Esophagus (tissue), 2 donors: ENCODE data around the gene AJM1. TPM values are rescaled to one million over a fixed set of nuclear protein-coding genes. Genes with fewer than 3 reads are reported as not detected.

Experiments
- H3K27ac ChIP-seq, 2 donors: one replicate each; pipeline ENCODE4 v1.5.1; 2013; ENCODE audit warnings: low read depth in 2 of 2, mild to moderate bottlenecking in 2 of 2, inconsistent platforms in 1 of 2, low read length in 1 of 2, moderate library complexity in 1 of 2
- H3K27me3 ChIP-seq, 2 donors: one replicate each; pipeline ENCODE4 v1.6.1; 2013; ENCODE audit warnings: low read length in 2 of 2, control low read depth in 1 of 2, mild to moderate bottlenecking in 1 of 2; ENCODE audit not compliant: insufficient read depth in 2 of 2, control insufficient read depth in 1 of 2
- H3K36me3 ChIP-seq, 2 donors: one replicate each; pipeline ENCODE4 v1.6.1; 2013; ENCODE audit warnings: low read length in 1 of 2; ENCODE audit not compliant: control insufficient read depth in 2 of 2, insufficient read depth in 2 of 2
- H3K4me1 ChIP-seq, 2 donors: one replicate each; pipeline ENCODE4 v1.6.1; 2013; ENCODE audit warnings: low read length in 1 of 2; ENCODE audit not compliant: control insufficient read depth in 2 of 2, insufficient read depth in 2 of 2
- H3K4me3 ChIP-seq, 2 donors: one replicate each; pipeline ENCODE4 v1.5.1; 2013; ENCODE audit warnings: low read length in 2 of 2, mild to moderate bottlenecking in 2 of 2, low read depth in 1 of 2, moderate library complexity in 1 of 2
- H3K9me3 ChIP-seq, 2 donors: one replicate each; pipeline ENCODE4 v1.6.1; 2013; ENCODE audit warnings: mild to moderate bottlenecking in 2 of 2, low read depth in 1 of 2, low read length in 1 of 2, moderate library complexity in 1 of 2; ENCODE audit not compliant: control insufficient read depth in 2 of 2, insufficient read depth in 1 of 2
- WGBS, 2 donors: extraction: QIAGEN DNeasy Blood & Tissue Kit; methylation state at CpG; one replicate each; pipeline ENCODE4 v1.1.7; 2013; 5-methylcytosine and 5-hydroxymethylcytosine counted together
- polyA plus RNA-seq, 2 donors: library from polyadenylated mRNA; stranded (reverse); fragments of 200-250 nt; gene quantifications; one replicate each; pipeline ENCODE4 v1.2.3, GENCODE V29; 2013
- donor health status: healthy with polysubstance abuse.
- donor health status: Bipolar disorder and iron deficiency.

AJM1 gene
- polyA plus RNA-seq, 2 donors, result 1.9 to 3.7 TPM

DNA sequence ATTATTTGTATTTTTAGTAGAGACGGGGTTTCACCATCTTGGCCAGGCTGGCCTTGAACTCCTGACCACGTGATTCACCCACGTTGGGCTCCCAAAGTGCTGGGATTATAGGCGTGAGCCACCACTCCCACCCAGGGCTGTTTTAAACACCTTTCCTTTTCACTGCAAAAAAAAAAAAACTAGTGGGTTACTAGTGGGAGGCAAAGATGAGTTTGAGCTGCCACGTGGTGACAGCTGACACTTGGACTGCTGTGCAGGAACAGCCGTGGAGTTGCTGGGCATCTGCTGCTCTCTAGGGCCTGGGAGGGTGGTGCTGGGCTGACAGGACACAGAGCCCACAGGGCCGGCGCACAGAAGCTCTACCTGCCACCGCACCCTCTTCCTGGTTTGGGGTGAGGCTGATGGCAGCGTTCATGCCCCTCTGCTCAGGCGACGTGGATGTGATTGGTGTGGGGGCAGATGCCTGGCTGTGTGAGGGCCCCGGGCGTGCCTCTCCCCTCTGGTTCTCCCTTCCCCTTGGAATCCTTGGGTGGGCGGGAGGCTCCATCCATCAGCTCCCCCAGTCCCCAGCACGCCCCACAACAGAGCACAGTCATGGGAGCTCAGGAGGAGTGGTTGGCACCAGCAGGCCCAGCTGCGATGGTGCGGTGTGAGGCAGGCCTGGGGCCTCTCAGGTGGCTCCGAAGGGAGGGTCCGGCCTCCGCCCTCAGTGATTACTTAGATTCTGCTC lies 17.6 kb upstream of the AJM1 start:
- no peaks in the 10 kb centered on the region for H3K4me1 ChIP-seq
- 86 to 90% methylated on average over 20 to 21 of the region's 21 CpGs for WGBS, 2 donors
- no peak overlapping the region for H3K27ac ChIP-seq
- H3K36me3 ChIP-seq, result peaks cover 15 to 41% of the 10 kb centered on the region in 2 donors
- H3K27me3 ChIP-seq, result no peaks in the 10 kb centered on the region
- H3K4me3 ChIP-seq, result no peak overlapping the region
- H3K9me3 ChIP-seq, result no peaks in the 10 kb centered on the region

DNA sequence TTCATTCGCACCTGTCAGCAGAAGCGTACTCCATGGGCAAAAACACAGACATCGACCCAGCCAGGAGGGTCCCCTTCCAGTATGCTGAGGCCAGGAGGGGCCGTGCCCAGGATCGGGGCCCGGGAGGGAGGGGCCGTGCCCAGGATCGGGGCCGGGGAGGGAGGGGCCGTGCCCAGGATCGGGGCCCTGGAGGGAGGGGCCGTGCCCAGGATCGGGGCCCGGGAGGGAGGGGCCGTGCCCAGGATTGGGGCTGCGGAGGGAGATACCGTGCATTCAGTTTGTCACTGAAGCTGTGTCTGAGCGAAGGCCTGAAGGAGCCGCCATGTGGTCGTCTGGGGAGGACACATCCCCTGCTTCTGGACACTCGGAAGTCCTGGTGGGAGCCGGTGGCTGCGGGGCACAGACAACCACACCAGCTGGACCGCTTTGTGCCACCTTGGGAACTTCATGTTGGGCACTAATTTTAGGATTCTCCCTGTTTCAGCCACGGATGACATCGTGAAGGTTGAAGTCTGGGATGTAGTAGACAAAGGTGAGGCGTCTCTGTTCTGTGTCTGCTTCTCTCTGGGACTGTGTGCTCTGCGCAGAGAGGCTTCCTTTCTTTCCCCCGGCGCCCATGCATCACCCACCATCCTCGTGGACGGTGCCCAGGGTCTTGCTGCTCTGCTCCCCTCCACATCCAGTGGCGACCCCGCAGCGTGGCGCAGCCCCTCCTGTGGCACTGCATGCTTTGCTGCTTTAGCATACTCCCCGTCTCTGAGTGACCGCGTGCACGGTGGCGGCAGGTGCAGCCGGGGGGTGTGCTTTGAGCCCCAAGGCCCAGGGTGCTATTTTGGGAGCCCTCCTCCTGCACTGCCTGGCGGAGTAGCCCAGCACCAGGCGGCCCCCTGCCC lies 16.7 kb upstream of the AJM1 start:
- H3K36me3 ChIP-seq, result peaks cover 21 to 50% of the 10 kb centered on the region in 2 donors
- no peaks in the 10 kb centered on the region for H3K27me3 ChIP-seq
- WGBS, 2 donors, result 89 to 93% methylated on average over 42 to 44 of the region's 44 CpGs

DNA sequence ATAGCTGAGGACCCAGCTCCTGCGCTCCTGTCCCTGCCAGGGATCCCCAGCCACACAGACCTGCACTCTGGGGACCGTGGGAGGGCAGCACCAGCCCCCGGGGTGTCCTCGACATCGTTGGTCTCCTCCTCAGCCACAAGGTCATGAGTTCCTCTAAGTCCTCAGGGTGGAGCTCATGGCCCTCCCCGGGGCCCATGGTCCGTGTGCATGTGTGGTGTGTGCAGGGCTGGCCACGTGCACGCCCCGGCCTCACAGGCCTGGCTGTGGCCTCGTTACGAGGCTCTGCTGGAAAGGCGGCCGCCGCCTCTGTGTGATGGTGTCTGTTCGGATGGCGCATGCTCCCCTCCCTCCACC lies 16.1 kb upstream of the AJM1 start:
- 88 to 94% methylated on average over 10 to 17 of the region's 17 CpGs for WGBS, 2 donors
- H3K36me3 ChIP-seq, result peaks cover 21 to 52% of the 10 kb centered on the region in 2 donors
- no peak overlapping the region for H3K4me3 ChIP-seq
- H3K27ac ChIP-seq, result no peak overlapping the region
- H3K9me3 ChIP-seq, result no peaks in the 10 kb centered on the region
- H3K4me1 ChIP-seq, result no peaks in the 10 kb centered on the region
- no peaks in the 10 kb centered on the region for H3K27me3 ChIP-seq

More for the DNA sequence above, 16.7 kb upstream of the AJM1 start:
- H3K9me3 ChIP-seq, result no peaks in the 10 kb centered on the region
- no peak overlapping the region for H3K4me3 ChIP-seq
- no peak overlapping the region for H3K27ac ChIP-seq
- no peaks in the 10 kb centered on the region for H3K4me1 ChIP-seq

GRCh38 chr9:136826703-136827582 lies 15.3 kb upstream of the AJM1 start:
- H3K4me1 ChIP-seq, result no peaks in the 10 kb centered on the region
- peaks cover 21 to 60% of the 10 kb centered on the region in 2 donors for H3K36me3 ChIP-seq
- WGBS, 2 donors, result 83 to 90% methylated on average over 24 of the region's 24 CpGs
- no peaks in the 10 kb centered on the region for H3K27me3 ChIP-seq
- no peak overlapping the region for H3K4me3 ChIP-seq
- H3K9me3 ChIP-seq, result no peaks in the 10 kb centered on the region
- no peak overlapping the region for H3K27ac ChIP-seq

- Histone ChIP-seq H3K9me3 (no peaks in the 10 kb centered on the region), H3K4me1 (no peaks in the 10 kb centered on the region), H3K4me3 (no peak overlapping the region), H3K36me3 (peaks cover 21 to 68% of the 10 kb centered on the region in 2 donors), H3K27ac (no peak overlapping the region), H3K27me3 (no peaks in the 10 kb centered on the region)
- WGBS, 2 donors, result 89 to 93% methylated on average over 14 of the region's 14 CpGs
Measured at GRCh38 chr9:136827794-136828473, 14.3 kb upstream of the AJM1 start.

DNA sequence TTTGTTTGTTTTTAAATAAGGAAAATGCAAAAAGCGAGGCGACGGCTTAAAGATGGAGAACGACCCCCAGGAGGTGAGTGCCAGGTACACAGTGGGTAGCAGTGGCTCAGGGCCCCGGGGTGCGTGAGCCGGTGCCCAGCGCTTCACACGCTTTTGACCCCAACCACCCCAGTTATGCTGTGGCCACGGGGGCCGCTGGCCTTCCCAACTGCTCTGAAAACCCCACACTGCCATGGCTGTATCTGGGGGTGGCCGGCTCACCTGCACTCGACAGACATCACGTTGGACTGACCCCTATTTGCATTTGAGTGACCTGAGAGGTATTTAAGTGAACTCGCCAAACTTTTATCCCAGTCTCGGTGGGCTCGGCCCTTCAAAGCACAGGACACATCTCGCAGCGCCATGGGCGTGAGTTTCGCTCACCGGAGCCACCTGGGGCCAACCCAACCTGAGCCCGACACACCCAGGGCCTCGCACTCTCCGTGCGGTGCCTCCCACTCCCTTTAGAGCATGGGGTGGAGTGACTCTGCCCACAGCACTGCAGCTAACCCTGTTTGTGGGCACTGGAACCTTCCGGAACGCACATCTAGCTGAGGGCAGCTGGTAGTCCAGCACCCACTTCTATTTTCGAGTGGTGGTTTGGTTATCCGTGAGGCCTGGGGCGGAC lies 13.7 kb upstream of the AJM1 start:
- Histone ChIP-seq H3K36me3 (peaks cover 19 to 65% of the 10 kb centered on the region in 2 donors), H3K4me3 (no peak overlapping the region), H3K4me1 (no peaks in the 10 kb centered on the region), H3K9me3 (no peaks in the 10 kb centered on the region), H3K27ac (no peak overlapping the region), H3K27me3 (no peaks in the 10 kb centered on the region)
- 92 to 95% methylated on average over 31 of the region's 31 CpGs for whole genome bisulfite sequencing, 2 donors

DNA sequence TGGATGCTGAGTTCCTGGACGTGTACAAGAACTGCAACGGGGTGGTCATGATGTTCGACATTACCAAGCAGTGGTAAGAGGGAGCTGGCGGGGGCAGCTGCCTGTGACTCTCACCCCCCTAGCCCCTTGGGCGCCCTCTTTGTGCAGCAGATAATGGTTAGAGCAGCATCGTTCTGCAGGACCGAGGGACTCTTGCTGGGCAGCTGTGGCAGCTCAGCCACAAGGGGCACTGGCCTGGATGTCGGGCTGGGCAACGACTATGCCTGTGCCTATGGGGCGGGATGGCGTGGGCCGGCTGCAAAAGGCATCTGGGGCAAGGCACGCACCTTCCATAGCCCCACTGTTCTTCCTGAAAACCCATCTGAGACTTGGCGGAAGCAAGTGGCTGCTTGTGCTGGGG lies 12.9 kb upstream of the AJM1 start:
- peaks cover 18 to 65% of the 10 kb centered on the region in 2 donors for H3K36me3 ChIP-seq

DNA sequence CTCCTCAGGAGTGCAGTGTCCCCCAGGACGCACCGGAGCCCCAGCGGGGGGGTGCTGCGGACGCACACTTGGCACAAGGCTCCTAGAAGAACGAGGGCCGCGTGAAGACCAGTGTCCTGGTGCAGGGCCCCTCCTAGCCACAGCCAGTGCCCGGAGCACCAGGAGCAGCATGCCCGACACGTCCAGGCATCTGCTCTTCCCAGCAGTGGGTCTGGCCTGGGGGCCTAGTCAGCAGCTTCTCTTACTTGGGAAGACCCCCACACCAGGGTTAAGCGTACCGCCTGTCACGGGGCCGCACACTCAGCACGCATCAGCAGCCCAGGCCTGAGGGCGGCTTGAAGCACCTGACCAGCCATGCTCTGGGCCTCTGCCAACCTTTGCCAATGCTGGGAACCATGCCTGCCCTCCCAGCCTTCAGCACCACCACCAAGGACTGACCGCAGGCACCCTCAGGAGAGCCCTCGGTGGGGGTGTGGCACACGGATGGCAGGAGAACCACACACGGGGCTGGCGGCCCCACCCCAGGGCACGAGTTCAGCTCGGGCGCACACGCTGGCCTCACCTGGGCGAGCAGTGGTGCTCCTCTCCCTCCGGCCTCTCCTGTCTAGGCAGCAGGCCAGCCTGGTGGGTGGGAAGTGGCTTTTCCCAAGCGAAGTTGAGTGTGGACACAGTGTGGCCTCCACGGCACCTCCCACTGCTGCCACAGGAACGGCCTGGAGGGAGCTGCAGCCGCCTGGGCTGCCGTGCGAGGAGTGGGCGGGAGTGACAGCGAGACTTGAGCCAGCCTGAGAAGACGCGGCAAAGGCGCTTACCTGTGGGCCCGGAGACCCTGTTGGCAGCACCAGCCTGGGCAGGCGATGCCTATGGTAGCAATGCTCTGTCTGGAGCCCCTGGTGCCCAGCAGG lies 12.0 kb upstream of the AJM1 start:
- Histone ChIP-seq H3K27ac (no peak overlapping the region), H3K4me1 (no peaks in the 10 kb centered on the region), H3K4me3 (no peak overlapping the region), H3K9me3 (no peaks in the 10 kb centered on the region), H3K36me3 (peaks cover 10 to 60% of the 10 kb centered on the region in 2 donors), H3K27me3 (no peaks in the 10 kb centered on the region)
- WGBS, 2 donors, result 90 to 91% methylated on average over 41 of the region's 41 CpGs

More for the DNA sequence above, 12.9 kb upstream of the AJM1 start:
- Histone ChIP-seq H3K4me1 (no peaks in the 10 kb centered on the region), H3K4me3 (no peak overlapping the region), H3K27ac (no peak overlapping the region), H3K27me3 (no peaks in the 10 kb centered on the region), H3K9me3 (no peaks in the 10 kb centered on the region)
- WGBS, 2 donors, result 94% methylated on average over 14 of the region's 14 CpGs
